ENCODE results near the gene CERCAM.
"Not testable (repeated sequence)": the region's sequence is repeated elsewhere in the genome, so short reads cannot be mapped to it uniquely, and the experiment has no call there.

The CERCAM gene

DNA sequence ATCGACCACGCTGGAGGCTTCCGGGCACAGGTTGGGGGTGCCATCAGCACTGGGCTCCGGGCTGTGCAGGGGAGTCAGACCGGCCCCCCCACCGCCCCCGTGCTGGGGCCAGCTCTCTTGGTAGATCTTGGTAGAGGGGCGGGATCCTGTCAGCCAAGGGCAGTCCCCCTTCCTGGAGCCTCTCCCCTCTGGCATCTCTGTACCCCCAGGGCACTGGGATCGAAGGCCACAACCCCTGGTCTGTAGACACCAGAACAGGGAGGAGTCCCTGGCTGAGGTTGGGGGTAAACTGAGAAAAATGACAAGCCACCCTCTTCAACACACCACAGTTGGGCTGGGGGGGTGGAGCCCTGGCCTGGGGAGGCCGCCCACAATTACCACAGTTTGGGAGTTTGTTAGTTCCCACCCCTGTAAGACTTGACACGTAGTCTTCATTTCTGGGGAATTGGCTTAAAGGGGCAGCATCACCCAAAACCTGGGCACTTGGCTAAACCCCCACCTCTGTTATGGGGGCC lies 882 bp downstream of the CERCAM start:
- H2AFZ ChIP-seq (ENCODE audit: low read length): peak overlapping the region; percentile 100

DNA sequence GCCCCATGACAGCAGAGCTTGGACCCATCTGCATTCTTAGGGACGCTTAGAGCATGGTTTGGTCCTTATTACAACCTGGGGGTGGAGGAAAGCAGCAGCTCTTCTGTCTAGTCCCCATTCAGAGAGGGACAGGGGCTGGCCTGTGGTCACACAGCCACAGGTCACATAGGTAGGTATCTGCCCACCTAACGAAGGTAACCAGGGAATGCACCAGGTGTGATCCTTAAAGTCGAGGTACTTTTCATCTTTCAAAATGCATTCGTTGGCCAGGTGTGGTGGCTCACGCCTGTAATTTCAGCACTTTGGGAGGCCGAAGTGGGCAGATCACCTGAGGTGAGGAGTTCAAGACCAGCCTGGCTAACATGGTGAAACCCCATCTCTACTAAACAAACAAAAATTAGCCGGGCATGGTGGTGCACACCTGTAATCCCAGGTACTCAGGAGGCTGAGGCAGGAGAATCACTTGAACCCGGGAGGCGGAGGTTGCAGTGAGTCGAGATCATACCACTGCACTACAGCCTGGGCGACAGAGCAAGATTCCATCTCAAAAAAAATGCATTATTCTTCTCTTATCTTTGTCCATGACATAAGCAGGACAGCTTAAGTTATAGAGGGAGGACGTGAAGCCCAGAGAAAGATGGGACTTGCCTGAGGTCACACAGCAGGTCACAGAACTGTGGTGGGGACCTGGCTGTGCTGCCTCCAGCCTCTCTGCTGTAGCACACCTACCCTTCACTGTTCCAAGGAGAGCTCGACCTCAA lies 1.5 kb downstream of the CERCAM start:
- not testable (repeated sequence) for H3K9me2 ChIP-seq (replicated peaks; ENCODE audit: low read depth, low read length); H3K36me3 ChIP-seq (ENCODE audit: insufficient read depth, low read length); H2AFZ ChIP-seq (ENCODE audit: low read length); H3K79me2 ChIP-seq (ENCODE audit: insufficient read depth, low read length); H3F3A ChIP-seq (ENCODE audit: low read depth); H4K20me1 ChIP-seq (ENCODE audit: insufficient read depth, low read length, poor library complexity, severe bottlenecking); H3K27me3 ChIP-seq (ENCODE audit: insufficient read depth, low read length, poor library complexity, severe bottlenecking); H3K9me3 ChIP-seq (ENCODE audit: insufficient read depth, low read depth, low read length)
- Histone ChIP-seq H3K9ac (ENCODE audit: low read depth, low read length, poor library complexity, severe bottlenecking) (peak overlapping the region; percentile 78), H3K4me3 (ENCODE audit: low read length, poor library complexity, severe bottlenecking) (peak overlapping the region; percentile 90), H3K4me2 (ENCODE audit: low read depth, low read length, poor library complexity, severe bottlenecking) (peak overlapping the region; percentile 78), H3K4me1 (ENCODE audit: insufficient read depth, low read length, poor library complexity, severe bottlenecking) (peaks cover 13% of the 10 kb centered on the region)

More for the DNA sequence above, 882 bp downstream of the CERCAM start:
- no peaks in the 10 kb centered on the region for H3K9me3 ChIP-seq (ENCODE audit: insufficient read depth, low read depth, low read length)
- H3K36me3 ChIP-seq (ENCODE audit: insufficient read depth, low read length): no peaks in the 10 kb centered on the region
- peak overlapping the region; percentile 90 for H3K4me3 ChIP-seq (ENCODE audit: low read length, poor library complexity, severe bottlenecking)
- H3K4me2 ChIP-seq (ENCODE audit: low read depth, low read length, poor library complexity, severe bottlenecking): peak overlapping the region; percentile 78
- H3K79me2 ChIP-seq (ENCODE audit: insufficient read depth, low read length): no peaks in the 10 kb centered on the region
- H3K4me1 ChIP-seq (ENCODE audit: insufficient read depth, low read length, poor library complexity, severe bottlenecking): peaks cover 13% of the 10 kb centered on the region
- TF ChIP-seq, protein P1, sequence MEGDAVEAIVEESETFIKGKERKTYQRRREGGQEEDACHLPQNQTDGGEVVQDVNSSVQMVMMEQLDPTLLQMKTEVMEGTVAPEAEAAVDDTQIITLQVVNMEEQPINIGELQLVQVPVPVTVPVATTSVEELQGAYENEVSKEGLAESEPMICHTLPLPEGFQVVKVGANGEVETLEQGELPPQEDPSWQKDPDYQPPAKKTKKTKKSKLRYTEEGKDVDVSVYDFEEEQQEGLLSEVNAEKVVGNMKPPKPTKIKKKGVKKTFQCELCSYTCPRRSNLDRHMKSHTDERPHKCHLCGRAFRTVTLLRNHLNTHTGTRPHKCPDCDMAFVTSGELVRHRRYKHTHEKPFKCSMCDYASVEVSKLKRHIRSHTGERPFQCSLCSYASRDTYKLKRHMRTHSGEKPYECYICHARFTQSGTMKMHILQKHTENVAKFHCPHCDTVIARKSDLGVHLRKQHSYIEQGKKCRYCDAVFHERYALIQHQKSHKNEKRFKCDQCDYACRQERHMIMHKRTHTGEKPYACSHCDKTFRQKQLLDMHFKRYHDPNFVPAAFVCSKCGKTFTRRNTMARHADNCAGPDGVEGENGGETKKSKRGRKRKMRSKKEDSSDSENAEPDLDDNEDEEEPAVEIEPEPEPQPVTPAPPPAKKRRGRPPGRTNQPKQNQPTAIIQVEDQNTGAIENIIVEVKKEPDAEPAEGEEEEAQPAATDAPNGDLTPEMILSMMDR (conservative IDR thresholded peaks at IDR 0.05; ENCODE audit: low read length): no peak
- H3K9me2 ChIP-seq (replicated peaks; ENCODE audit: low read depth, low read length): no peaks in the 10 kb centered on the region
- no peaks in the 10 kb centered on the region for H3K27me3 ChIP-seq (ENCODE audit: insufficient read depth, low read length, poor library complexity, severe bottlenecking)
- no peaks in the 10 kb centered on the region for H3F3A ChIP-seq (ENCODE audit: low read depth)
- peak overlapping the region; percentile 78 for H3K9ac ChIP-seq (ENCODE audit: low read depth, low read length, poor library complexity, severe bottlenecking)
- H4K20me1 ChIP-seq (ENCODE audit: insufficient read depth, low read length, poor library complexity, severe bottlenecking): no peaks in the 10 kb centered on the region

- Histone ChIP-seq H3K9me2 (replicated peaks; ENCODE audit: low read depth, low read length) (no peaks in the 10 kb centered on the region), H3K36me3 (ENCODE audit: insufficient read depth, low read length) (no peaks in the 10 kb centered on the region), H3K79me2 (ENCODE audit: insufficient read depth, low read length) (no peaks in the 10 kb centered on the region), H3K4me3 (ENCODE audit: low read length, poor library complexity, severe bottlenecking) (no peak overlapping the region), H3K27me3 (ENCODE audit: insufficient read depth, low read length, poor library complexity, severe bottlenecking) (no peaks in the 10 kb centered on the region), H3K9ac (ENCODE audit: low read depth, low read length, poor library complexity, severe bottlenecking) (no peak overlapping the region), H3F3A (ENCODE audit: low read depth) (no peaks in the 10 kb centered on the region), H3K4me1 (ENCODE audit: insufficient read depth, low read length, poor library complexity, severe bottlenecking) (peaks cover 13% of the 10 kb centered on the region), H4K20me1 (ENCODE audit: insufficient read depth, low read length, poor library complexity, severe bottlenecking) (no peaks in the 10 kb centered on the region), H2AFZ (ENCODE audit: low read length) (no peak overlapping the region), H3K9me3 (ENCODE audit: insufficient read depth, low read depth, low read length) (no peaks in the 10 kb centered on the region), H3K4me2 (ENCODE audit: low read depth, low read length, poor library complexity, severe bottlenecking) (peak overlapping the region; percentile 78)
- TF ChIP-seq, protein P1 (conservative IDR thresholded peaks at IDR 0.05; ENCODE audit: low read length): no peak
- no peak for TF ChIP-seq EZH2phosphoT487 (IDR thresholded peaks at IDR 0.05; ENCODE audit: borderline replicate concordance)
Observed at GRCh38 chr9:128422783-128423150, 2.1 kb downstream of the CERCAM start.

- not testable (repeated sequence) for H3K79me2 ChIP-seq (ENCODE audit: insufficient read depth, low read length); H3K36me3 ChIP-seq (ENCODE audit: insufficient read depth, low read length); H3K27me3 ChIP-seq (ENCODE audit: insufficient read depth, low read length, poor library complexity, severe bottlenecking); H4K20me1 ChIP-seq (ENCODE audit: insufficient read depth, low read length, poor library complexity, severe bottlenecking); H3K4me3 ChIP-seq (ENCODE audit: low read length, poor library complexity, severe bottlenecking); H3K9ac ChIP-seq (ENCODE audit: low read depth, low read length, poor library complexity, severe bottlenecking); H3F3A ChIP-seq (ENCODE audit: low read depth); H2AFZ ChIP-seq (ENCODE audit: low read length); H3K9me3 ChIP-seq (ENCODE audit: insufficient read depth, low read depth, low read length); H3K9me2 ChIP-seq (replicated peaks; ENCODE audit: low read depth, low read length); H3K4me2 ChIP-seq (ENCODE audit: low read depth, low read length, poor library complexity, severe bottlenecking)
- peaks cover 13% of the 10 kb centered on the region for H3K4me1 ChIP-seq (ENCODE audit: insufficient read depth, low read length, poor library complexity, severe bottlenecking)
Observed at GRCh38 chr9:128423356-128423755, 2.7 kb downstream of the CERCAM start.
